Measurements from ENCODE around the gene FZR1. TPM values are rescaled to one million over a fixed set of nuclear protein-coding genes. Genes with fewer than 3 reads are reported as not detected.

The FZR1 gene
- total and polyA plus RNA-seq, 2 of the 4 experiments (the other 2 are of a cell fraction) = 21.5 to 47.8 TPM

- no peak for TF ChIP-seq SMC3 (IDR thresholded peaks at IDR 0.05; ENCODE audit: low read depth, low read length)
- TF ChIP-seq CEBPB (IDR thresholded peaks at IDR 0.05; ENCODE audit: low read depth, low read length) = no peak
- TF ChIP-seq RAD21 (IDR thresholded peaks at IDR 0.05; ENCODE audit: low read length) = no peak
- TF ChIP-seq BHLHE40 (IDR thresholded peaks at IDR 0.05; ENCODE audit: low read depth, low read length) = no peak
- TF ChIP-seq MAZ (IDR thresholded peaks at IDR 0.05; ENCODE audit: borderline replicate concordance, low read depth, low read length) = no peak
- TF ChIP-seq, protein P1, sequence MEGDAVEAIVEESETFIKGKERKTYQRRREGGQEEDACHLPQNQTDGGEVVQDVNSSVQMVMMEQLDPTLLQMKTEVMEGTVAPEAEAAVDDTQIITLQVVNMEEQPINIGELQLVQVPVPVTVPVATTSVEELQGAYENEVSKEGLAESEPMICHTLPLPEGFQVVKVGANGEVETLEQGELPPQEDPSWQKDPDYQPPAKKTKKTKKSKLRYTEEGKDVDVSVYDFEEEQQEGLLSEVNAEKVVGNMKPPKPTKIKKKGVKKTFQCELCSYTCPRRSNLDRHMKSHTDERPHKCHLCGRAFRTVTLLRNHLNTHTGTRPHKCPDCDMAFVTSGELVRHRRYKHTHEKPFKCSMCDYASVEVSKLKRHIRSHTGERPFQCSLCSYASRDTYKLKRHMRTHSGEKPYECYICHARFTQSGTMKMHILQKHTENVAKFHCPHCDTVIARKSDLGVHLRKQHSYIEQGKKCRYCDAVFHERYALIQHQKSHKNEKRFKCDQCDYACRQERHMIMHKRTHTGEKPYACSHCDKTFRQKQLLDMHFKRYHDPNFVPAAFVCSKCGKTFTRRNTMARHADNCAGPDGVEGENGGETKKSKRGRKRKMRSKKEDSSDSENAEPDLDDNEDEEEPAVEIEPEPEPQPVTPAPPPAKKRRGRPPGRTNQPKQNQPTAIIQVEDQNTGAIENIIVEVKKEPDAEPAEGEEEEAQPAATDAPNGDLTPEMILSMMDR (conservative IDR thresholded peaks at IDR 0.05; ENCODE audit: low read depth, low read length) = no peak
- no peak for TF ChIP-seq NFE2L2 (IDR thresholded peaks at IDR 0.05; ENCODE audit: low read depth, low read length)
- TF ChIP-seq, protein P2, sequence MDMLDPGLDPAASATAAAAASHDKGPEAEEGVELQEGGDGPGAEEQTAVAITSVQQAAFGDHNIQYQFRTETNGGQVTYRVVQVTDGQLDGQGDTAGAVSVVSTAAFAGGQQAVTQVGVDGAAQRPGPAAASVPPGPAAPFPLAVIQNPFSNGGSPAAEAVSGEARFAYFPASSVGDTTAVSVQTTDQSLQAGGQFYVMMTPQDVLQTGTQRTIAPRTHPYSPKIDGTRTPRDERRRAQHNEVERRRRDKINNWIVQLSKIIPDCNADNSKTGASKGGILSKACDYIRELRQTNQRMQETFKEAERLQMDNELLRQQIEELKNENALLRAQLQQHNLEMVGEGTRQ (IDR thresholded peaks at IDR 0.05; ENCODE audit: low read depth, low read length) = no peak
- TF ChIP-seq CHD1 (IDR thresholded peaks at IDR 0.05; ENCODE audit: low read depth, low read length) = no peak
- no peak for TF ChIP-seq MAFK (IDR thresholded peaks at IDR 0.05; ENCODE audit: low read depth, low read length)
- TF ChIP-seq ELK1 (IDR thresholded peaks at IDR 0.05; ENCODE audit: borderline replicate concordance, low read depth, low read length) = no peak
- TF ChIP-seq RFX5 (IDR thresholded peaks at IDR 0.05; ENCODE audit: low read depth, low read length) = no peak
- no peak for TF ChIP-seq FOS (IDR thresholded peaks at IDR 0.05; ENCODE audit: low read depth, low read length)
- no peak for TF ChIP-seq RCOR1 (IDR thresholded peaks at IDR 0.05; ENCODE audit: insufficient replicate concordance, low read length)
- TF ChIP-seq MXI1 (IDR thresholded peaks at IDR 0.05; ENCODE audit: borderline replicate concordance, low read depth, low read length) = no peak
- H3K4me2 ChIP-seq (ENCODE audit: low read depth, low read length) = no peak overlapping the region
- in situ Hi-C loops (cut with MboI; ENCODE audit: low sequenced_read_pairs) = no loop called here
- peaks cover 99% of the 10 kb centered on the region for H4K20me1 ChIP-seq (ENCODE audit: insufficient read depth, low read length)
- no peaks in the 10 kb centered on the region for H3K9me3 ChIP-seq (ENCODE audit: control insufficient read depth, insufficient read depth, low read length)
- no TSS peak for BruUV-seq (replicated peaks)
- H2BK20ac ChIP-seq (ENCODE audit: low read depth, low read length) = no peak overlapping the region
- H3K9ac ChIP-seq (ENCODE audit: low read depth, low read length) = no peak overlapping the region
- peaks cover 21% of the 10 kb centered on the region; the same call in 1 of the 2 replicates for H3K9me1 ChIP-seq (ENCODE audit: insufficient read depth, low read length)
- ChIA-PET CTCF (interaction anchor here (0.9 kb wide), 1 partner anchor 29 kb away, joined by 3 read pairs; no protein-coding TSS in a partner anchor), POLR2A (ENCODE audit: unreplicated experiment) (no interaction called here)
- peak; percentile 50 for DNase-seq
- H3K4ac ChIP-seq (ENCODE audit: low read depth, low read length) = no peak overlapping the region
- H4K5ac ChIP-seq (ENCODE audit: low read depth, low read length) = no peak overlapping the region
- H3K27me3 ChIP-seq (ENCODE audit: control insufficient read depth, insufficient read depth, low read length) = no peaks in the 10 kb centered on the region
- intact Hi-C loops (cut with micrococcal nuclease) = no loop called here
- H2BK120ac ChIP-seq (ENCODE audit: low read depth, low read length) = no peak overlapping the region
- H3K4me1 ChIP-seq (ENCODE audit: control insufficient read depth, insufficient read depth, low read length) = peaks cover 13% of the 10 kb centered on the region
- no peak overlapping the region for H3K4me3 ChIP-seq (ENCODE audit: insufficient read depth, low read depth, low read length)
- dilution Hi-C loops (cut with HindIII; ENCODE audit: low sequenced_read_pairs, unreplicated experiment) = no loop called here
- no peak overlapping the region for H2BK15ac ChIP-seq (ENCODE audit: low read depth, low read length)
- 37% methylated on average over 7 of the region's 15 CpGs; no CpG with 5 or more reads in 1 of the 2 experiments for WGBS, 2 experiments (ENCODE audit: extremely low coverage in 2 of 2, insufficient read length in 1 of 2)
- peak; percentile 21 for ATAC-seq (ENCODE audit: low read depth)
- no peak overlapping the region for H2BK5ac ChIP-seq (ENCODE audit: low read depth, low read length, poor library complexity, severe bottlenecking)
- no peak overlapping the region for H3K14ac ChIP-seq (replicated peaks; ENCODE audit: low read depth, low read length)
- peaks cover 9 to 95% of the 10 kb centered on the region in 2 experiments for H3K79me1 ChIP-seq (ENCODE audit: low read depth in 1 of 2, low read length in 2 of 2)
- H3K56ac ChIP-seq (ENCODE audit: extremely low read depth, insufficient read depth, low read length) = no peak overlapping the region
- no peak overlapping the region for H2AK9ac ChIP-seq (replicated peaks; ENCODE audit: low read depth, low read length, poor library complexity)
- H3K36me3 ChIP-seq (ENCODE audit: control insufficient read depth, insufficient read depth, low read length) = peaks cover 12% of the 10 kb centered on the region; the same call in 1 of the 2 replicates
- no peak overlapping the region for H4K8ac ChIP-seq (ENCODE audit: low read depth in 2 of 2, low read length in 2 of 2)
- no peak overlapping the region for H4K91ac ChIP-seq (ENCODE audit: insufficient read depth, low read depth, low read length)
- H3K23ac ChIP-seq (ENCODE audit: low read depth, low read length) = peak overlapping the region; percentile 60; the same call in 1 of the 2 replicates
- H3K27ac ChIP-seq (ENCODE audit: insufficient read depth, low read length) = no peak overlapping the region
- peak overlapping the region; percentile 5; the same call in 1 of the 2 replicates for H2AK5ac ChIP-seq (ENCODE audit: low read depth, low read length)
- no peak overlapping the region for H3K18ac ChIP-seq (ENCODE audit: low read depth, low read length)
- no peak overlapping the region for H2AFZ ChIP-seq (replicated peaks; ENCODE audit: low read length, poor library complexity)
These were observed 9.8 kb downstream of the FZR1 start for GRCh38 chr19:3515891-3516422.

All from IMR-90 (cell line).